HG03460 (cell line): Measurements from ENCODE around the gene GRPR.
"Not testable (repeated sequence)": the region's sequence is repeated elsewhere in the genome, so short reads cannot be mapped to it uniquely, and the experiment has no call there.

Experiments
- ATAC-seq: cut with Tn5 transposase; IDR thresholded peaks from one replicate; pipeline ENCODE4 v1.9.1; 2021; ENCODE audit not compliant: unreplicated experiment

GRPR gene

DNA sequence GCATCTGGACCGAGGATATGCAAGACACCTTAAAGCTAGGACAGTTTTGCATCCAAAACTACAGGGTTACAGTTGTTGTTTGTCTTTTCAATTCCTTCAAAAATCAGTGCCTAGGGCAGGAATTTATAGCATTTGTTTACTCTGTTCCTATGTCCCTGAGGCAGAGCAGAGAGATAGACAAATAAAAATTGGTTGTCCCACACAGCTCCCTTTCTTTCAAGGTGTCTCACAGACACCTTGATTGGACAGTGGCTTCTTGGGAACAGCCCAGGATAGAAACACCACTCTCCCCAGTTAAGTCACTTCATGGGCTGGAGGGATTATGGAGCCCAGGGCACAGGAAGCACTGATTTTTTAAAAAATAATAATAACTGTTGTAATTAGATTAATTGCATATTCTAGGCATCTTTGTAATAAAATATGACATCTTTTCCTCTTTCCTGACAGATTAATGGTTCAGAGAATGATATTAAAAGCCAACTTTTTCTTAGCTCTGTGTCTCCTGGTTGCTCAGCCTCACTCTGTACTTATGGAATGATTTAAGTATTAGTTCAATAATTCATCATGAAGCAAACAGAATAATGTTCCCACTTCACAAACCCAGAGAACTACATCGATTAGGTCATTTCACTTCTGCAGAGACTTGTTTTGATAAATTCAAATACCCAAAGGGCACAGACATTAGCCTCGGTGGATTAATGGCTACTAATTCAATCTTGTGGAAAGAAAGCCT lies 52.1 kb downstream of the GRPR start:
- ATAC-seq: no peak

DNA sequence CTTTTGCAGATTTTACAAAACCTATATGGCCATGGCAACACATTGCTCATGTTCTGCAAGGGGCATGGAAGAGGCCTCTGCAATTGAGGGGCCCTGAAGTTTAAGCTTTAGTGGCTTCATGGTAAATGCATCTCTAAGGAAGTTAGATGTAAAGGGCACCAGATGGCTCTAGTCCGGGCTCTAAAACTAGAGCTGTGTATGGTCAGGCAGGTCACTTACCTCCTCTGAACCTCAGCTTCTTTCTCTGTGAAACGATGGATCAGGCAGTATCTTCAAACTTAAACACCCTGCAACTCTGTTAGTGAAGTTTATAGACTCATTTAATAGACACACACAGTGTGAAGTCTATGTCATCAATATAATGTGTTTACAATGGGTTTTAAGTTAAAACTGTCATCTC lies 53.9 kb downstream of the GRPR start:
- ATAC-seq: no peak

DNA sequence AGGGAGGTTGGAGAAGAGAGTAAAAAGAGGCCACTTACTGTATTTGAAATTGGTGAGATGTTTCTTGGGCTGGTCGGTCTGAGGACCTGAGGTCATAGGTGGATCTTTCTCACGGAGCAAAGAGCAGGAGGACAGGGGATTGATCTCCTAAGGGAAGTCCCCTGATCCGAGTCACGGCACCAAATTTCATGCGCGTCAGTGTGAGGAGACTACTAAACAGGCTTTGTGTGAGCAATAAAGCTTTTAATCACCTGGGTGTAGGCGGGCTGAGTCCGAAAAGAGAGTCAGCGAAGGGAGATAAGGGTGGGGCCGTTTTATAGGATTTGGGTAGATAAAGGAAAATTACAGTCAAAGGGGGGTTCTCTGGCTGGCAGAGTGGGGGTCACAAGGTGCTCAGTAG lies 60.5 kb downstream of the GRPR start:
- not testable (repeated sequence) for ATAC-seq

DNA sequence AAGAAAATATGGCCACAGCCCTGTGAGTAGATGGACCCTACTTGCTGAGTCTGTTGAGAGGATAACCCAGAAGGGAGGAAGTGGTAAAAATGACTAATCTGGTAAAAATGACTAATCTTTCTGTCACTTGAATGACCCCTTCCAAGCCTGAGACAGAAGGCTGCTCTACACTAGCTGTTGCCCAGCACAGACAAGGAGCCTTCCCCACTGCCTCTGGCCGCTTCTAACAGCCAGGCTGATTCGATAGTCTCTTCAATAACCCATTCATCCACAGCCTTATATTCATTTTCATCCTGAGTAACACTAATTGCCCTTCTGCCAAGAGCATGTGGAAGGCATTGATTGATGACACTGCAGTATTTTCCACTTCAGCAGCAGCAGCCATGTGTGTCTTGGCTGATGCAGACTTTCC lies 62.4 kb downstream of the GRPR start:
- ATAC-seq: peak; percentile 99

DNA sequence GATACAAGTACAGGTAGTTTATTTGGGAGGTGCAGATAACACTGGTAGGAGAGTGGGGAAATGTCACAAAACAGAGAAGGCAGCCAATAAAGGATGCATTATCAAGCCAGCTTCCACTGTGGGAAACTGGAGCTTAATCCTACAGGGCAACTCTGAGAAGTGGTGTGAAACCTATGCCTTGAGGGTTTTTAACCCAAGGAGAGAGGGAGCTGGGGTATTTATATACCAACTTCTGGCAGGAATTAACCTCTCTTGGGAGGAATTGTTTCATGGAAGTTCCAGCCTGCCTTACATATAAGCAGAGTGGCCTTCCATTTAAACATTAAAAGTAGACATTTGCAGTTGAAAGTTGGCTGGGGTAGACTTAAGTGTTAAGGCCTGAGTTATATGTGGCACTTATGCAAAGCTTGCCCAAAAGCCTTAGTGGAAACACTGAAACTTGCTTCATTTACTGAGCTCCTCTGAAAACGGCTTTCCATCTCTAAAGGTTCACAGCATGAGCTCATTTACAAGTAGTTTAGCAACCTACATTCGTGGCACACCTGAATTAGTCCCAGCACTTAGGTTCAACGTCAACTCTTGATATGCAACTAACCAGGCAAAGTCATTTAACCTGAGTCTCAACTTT lies 63.1 kb downstream of the GRPR start:
- no peak for ATAC-seq

DNA sequence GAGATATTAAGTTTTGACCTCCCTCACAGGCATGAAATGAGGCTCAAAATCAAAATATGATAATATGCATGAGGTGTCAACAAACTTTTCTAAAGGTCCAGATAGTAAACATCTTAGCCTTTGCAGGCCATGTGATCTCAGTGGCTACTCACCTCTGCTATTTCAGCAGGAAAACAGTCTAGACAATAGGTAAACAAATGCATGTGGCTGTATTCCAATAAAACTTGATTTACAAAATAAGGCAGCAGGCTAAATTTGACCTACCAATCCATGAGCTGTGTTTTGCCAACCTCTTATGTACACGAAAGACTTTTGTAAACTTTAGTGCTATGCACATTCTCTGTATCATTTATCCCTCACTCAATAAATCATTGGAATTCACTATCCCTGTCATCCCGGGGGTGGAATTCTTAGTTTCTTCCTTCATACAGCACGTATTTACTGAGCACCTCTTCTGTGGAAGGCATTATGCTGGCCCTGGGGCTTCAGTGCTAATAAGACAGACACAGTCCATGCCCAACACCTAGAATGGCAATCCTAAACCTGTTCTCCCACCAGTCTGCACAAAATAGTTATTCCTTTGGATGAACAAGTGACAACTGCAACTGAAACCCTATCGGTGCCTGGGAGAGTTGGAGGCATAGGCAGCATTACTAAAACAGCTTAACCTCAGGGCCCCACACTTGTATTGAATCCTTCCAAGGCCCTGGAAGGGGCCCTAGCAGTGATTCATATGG lies 63.8 kb downstream of the GRPR start:
- no peak for ATAC-seq

DNA sequence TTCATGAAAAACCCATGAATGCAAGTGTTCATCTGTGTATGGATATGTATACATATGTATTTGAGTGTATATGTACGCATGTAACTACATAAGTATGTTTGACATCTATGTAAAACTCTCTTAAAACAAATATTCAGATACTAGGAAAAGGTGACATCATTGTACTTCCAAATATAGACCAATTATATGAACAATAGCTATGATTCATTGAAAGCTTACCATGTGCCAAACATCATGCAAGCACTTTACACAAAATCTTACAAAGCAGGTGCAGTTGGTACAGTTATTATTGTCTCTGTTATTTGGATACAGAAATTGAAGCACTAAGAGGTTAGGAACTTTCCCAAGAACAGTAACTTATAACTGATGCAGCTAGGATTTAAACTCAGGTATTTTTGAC lies 65.3 kb downstream of the GRPR start:
- ATAC-seq: no peak

DNA sequence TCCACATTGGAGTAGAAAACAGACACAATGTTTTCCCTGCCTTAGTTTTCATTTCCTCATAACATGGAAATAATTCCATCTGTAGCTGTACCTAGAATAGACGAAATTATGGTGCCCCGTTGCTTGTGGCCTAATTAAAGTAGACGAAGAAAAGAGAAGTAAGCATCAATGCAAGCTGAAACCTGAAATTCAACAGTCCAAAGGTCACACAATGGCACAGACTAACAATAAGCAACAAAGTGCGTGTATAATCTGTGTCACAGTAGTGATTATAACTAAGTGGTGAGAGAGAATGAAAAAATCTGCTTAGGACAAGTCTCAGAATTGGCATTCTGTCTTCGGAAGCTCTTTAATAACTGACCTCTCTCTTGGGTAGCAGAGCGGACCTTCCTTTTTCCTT lies 68.2 kb downstream of the GRPR start:
- no peak for ATAC-seq

DNA sequence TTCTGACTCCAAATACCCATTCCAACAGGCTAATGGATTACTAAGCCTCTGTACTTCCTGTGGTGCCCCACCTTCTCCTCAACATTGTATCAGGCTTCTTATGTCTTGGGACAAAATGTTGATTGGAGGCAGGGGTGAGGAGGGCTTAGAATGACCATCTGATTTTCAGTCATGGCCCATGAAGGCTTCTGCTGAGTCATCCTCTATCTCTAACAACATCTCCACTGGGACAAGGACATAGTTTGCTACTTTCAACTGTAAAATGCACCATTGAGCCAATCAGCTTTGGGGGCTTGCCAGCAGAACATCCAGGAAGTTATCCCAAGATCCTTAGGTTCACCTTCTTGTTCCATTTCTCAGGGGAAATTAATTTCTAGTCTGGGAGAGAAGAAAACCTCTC lies 73.5 kb downstream of the GRPR start:
- ATAC-seq: no peak

DNA sequence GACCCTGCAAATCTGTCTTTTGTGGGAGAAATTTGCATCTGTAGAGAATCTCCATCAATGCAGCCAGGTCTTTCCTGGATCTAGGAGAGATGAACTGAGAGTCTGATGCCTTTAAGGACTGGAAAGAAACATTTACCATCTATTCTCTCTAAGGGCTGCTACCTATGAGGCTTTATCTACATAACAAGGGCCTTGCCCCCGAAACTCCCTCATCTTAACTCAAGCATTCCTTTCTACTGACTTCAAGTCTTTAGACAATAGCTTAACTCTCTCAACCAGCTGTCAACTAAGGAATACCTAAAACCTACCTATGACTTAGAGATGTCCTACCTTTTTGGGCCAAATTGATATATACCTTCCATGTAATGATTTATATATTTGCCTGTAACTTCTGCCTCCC lies 76.0 kb downstream of the GRPR start:
- no peak for ATAC-seq

DNA sequence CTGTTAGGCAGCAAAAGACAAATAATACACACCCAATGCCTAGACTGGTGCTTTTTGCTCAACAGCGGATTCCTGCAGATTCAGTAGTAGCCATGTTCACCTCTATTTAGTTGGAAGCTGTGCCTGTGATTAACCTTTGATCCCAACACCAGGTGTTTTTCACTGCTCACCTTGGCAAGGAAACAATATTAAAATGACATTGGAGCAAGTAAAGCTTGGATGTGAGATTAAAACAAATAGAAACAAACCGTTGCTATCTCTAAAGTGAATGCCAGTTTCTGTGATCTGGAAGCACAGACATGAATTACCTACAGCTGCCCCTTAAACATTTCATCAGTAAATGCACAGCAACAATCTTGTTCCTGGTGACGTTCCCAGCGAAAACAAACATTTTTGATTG lies 79.6 kb downstream of the GRPR start:
- ATAC-seq: no peak
